SK-N-MC (cell line): ENCODE data around the gene YES1.

Source experiments
- DNase-seq: peaks from one replicate; pipeline ENCODE4 v3.0.0-alpha.2; 2011; ENCODE audit warnings: low read depth, low spot score
- H3K27ac ChIP-seq: fragments of 200-600 bp; sonication (generic); 2 replicates; pipeline ENCODE4 v1.5.1; 2016; ENCODE audit warnings: mixed run types
- H3K36me3 ChIP-seq: fragments of 200-600 bp; sonication (generic); 2 replicates; pipeline ENCODE4 v1.6.1; 2017; ENCODE audit warnings: antibody characterized with exemption, low read length, mixed read lengths; ENCODE audit not compliant: insufficient read depth
- H3K4me3 ChIP-seq: fragments of 200-600 bp; sonication (generic); 2 replicates; pipeline ENCODE4 v1.5.1; 2016
- H3K9ac ChIP-seq: fragments of 200-600 bp; sonication (generic); 2 replicates; pipeline ENCODE4 v1.8.0; 2017; ENCODE audit warnings: mixed run types, mixed read lengths; ENCODE audit not compliant: insufficient read length
- H3K9me3 ChIP-seq: fragments of 200-600 bp; sonication (generic); 2 replicates; pipeline ENCODE4 v1.6.1; 2017; ENCODE audit warnings: low read depth, mild to moderate bottlenecking, antibody characterized with exemption, low read length, moderate library complexity, mixed read lengths
- EZH2 ChIP-seq: fragments of 200-600 bp; sonication (generic); IDR thresholded peaks from one replicate; pipeline ENCODE4 v1.6.1; 2017; ENCODE audit warnings: antibody characterized with exemption
- FOXP2 ChIP-seq: optimal IDR thresholded peaks from 2 replicates; pipeline ENCODE3; 2011; ENCODE audit warnings: mild to moderate bottlenecking, moderate library complexity; ENCODE audit not compliant: insufficient read depth; ENCODE audit errors: extremely low read length, control extremely low read depth
- POLR2AphosphoS5 ChIP-seq: IDR thresholded peaks from 2 replicates; pipeline ENCODE4 v1.6.1; 2012; ENCODE audit warnings: mild to moderate bottlenecking, low read depth, low read length, borderline replicate concordance

The YES1 gene

GRCh38 chr18:811892-812375 lies at the start of gene YES1:
Gene YES1, minus strand, starts transcription at chr18:812242. Its CDS starts 55,415 bp downstream, at chr18:756827.
- Histone ChIP-seq H3K9ac (peak within 1 kb of the TSS; percentile 93), H3K27ac (peak within 1 kb of the TSS; percentile 92), H3K4me3 (peak within 1 kb of the TSS; percentile 98), H3K9me3 (no peaks in the 10 kb centered on the region), H3K36me3 (no peaks in the 10 kb centered on the region)
- no peak for DNase-seq
- TF ChIP-seq POLR2AphosphoS5 (no peak), FOXP2 (no peak)

- Histone ChIP-seq H3K9ac (no peak overlapping the region), H3K4me3 (no peak overlapping the region), H3K9me3 (no peaks in the 10 kb centered on the region), H3K36me3 (no peaks in the 10 kb centered on the region), H3K27ac (no peak overlapping the region)
- TF ChIP-seq POLR2AphosphoS5 (no peak), EZH2 (no peak), FOXP2 (no peak)
- no peak for DNase-seq
Observed at GRCh38 chr18:857986-858385, 45.9 kb upstream of the YES1 start.

DNA sequence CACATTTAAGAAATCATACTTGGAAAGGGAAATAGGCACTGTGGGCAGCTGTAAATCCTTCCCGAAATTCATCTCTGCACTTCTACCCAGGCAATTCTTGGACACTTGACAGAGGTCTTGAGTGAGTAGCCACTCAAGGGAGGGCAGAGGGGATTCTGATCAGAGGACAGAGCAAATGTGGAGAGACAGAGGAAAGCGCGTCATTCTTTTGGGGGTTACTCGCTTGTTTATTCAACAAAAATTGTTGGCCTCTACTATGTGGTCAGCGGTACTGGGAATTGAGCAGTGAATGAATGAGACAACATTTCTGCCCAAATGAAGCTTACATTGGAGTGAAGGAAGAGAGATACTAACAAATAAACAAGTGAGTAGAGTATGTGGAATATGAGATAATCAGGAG lies 41.4 kb upstream of the YES1 start:
- Histone ChIP-seq H3K36me3 (no peaks in the 10 kb centered on the region), H3K9me3 (no peaks in the 10 kb centered on the region), H3K27ac (no peak overlapping the region), H3K4me3 (no peak overlapping the region), H3K9ac (no peak overlapping the region)
- TF ChIP-seq POLR2AphosphoS5 (no peak), EZH2 (no peak), FOXP2 (no peak)
- DNase-seq: no peak

- no peak overlapping the region for H3K9ac ChIP-seq
- no peak overlapping the region for H3K27ac ChIP-seq
- H3K4me3 ChIP-seq: no peak overlapping the region
- no peak for DNase-seq
- no peaks in the 10 kb centered on the region for H3K36me3 ChIP-seq
- no peaks in the 10 kb centered on the region for H3K9me3 ChIP-seq
- no peak for TF ChIP-seq FOXP2
- no peak for TF ChIP-seq EZH2
- no peak for TF ChIP-seq POLR2AphosphoS5
Observed at GRCh38 chr18:850960-851359, 38.9 kb upstream of the YES1 start.

- no peak for TF ChIP-seq FOXP2
- TF ChIP-seq POLR2AphosphoS5: no peak
- TF ChIP-seq EZH2: no peak
- no peaks in the 10 kb centered on the region for H3K9me3 ChIP-seq
- DNase-seq: no peak
Observed at GRCh38 chr18:849021-849420, 37.0 kb upstream of the YES1 start.

GRCh38 chr18:848062-848861 lies 36.2 kb upstream of the YES1 start:
- no peak overlapping the region for H3K27ac ChIP-seq
- no peak for DNase-seq
- no peak overlapping the region for H3K4me3 ChIP-seq
- TF ChIP-seq POLR2AphosphoS5 (no peak), FOXP2 (no peak), EZH2 (no peak)
- H3K9me3 ChIP-seq: no peaks in the 10 kb centered on the region
- H3K36me3 ChIP-seq: no peaks in the 10 kb centered on the region
- no peak overlapping the region for H3K9ac ChIP-seq

More at GRCh38 chr18:849021-849420, 37.0 kb upstream of the YES1 start:
- H3K36me3 ChIP-seq: no peaks in the 10 kb centered on the region
- no peak overlapping the region for H3K27ac ChIP-seq
- no peak overlapping the region for H3K9ac ChIP-seq
- no peak overlapping the region for H3K4me3 ChIP-seq

DNA sequence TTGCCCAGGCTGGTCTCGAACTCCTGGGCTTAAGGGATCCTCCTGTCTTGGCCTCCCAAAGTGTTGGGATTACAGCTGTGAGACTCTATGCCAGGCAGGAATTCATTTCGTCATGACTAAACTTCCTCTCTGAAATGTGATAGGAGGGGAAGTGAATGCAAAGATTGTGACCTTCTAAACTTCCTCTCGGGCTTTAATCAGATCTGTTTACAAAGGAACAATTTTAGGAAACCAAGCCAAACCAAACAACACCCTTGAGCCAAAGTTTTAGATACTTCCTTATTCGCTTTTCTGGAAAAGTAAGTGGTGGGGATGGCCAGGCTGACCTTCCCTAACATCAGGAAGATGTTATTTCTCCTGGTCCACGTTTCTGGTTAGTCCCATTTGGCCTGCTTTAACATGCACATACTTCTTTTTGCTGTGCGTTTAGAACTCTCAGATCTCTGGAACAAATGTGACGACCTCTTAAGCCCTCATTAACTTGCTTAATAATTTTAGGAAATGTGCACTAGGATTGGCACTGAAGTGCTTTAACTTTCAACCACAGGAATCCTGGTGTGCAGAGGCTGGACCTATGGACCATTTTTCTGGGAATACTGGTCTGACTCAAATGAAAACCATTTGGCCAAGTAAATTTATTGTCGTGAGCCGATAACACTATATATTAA lies 33.2 kb upstream of the YES1 start:
- TF ChIP-seq POLR2AphosphoS5 (no peak), EZH2 (no peak), FOXP2 (no peak)

GRCh38 chr18:841647-842370 lies 29.8 kb upstream of the YES1 start:
- Histone ChIP-seq H3K9ac (no peak overlapping the region), H3K4me3 (no peak overlapping the region), H3K27ac (no peak overlapping the region), H3K9me3 (no peaks in the 10 kb centered on the region), H3K36me3 (no peaks in the 10 kb centered on the region)
- DNase-seq: no peak
- TF ChIP-seq EZH2: no peak
- TF ChIP-seq POLR2AphosphoS5: no peak
- TF ChIP-seq FOXP2: no peak

More for the DNA sequence above, 33.2 kb upstream of the YES1 start:
- H3K9me3 ChIP-seq: no peaks in the 10 kb centered on the region
- no peak for DNase-seq
- H3K36me3 ChIP-seq: no peaks in the 10 kb centered on the region
- no peak overlapping the region for H3K27ac ChIP-seq
- no peak overlapping the region for H3K9ac ChIP-seq
- no peak overlapping the region for H3K4me3 ChIP-seq
